GM19395 (cell line): Measurements from ENCODE around the gene RANBP17.
A peak's percentile ranks its signal among the peaks of the same experiment; 100 is the strongest.

ENCODE experiments used
- ATAC-seq: cut with Tn5 transposase; IDR thresholded peaks from one replicate; pipeline ENCODE4 v1.9.1; 2021; ENCODE audit warnings: mild to moderate bottlenecking, moderate library complexity; ENCODE audit not compliant: unreplicated experiment

The RANBP17 gene

GRCh38 chr5:171226096-171226754 lies 364.4 kb downstream of the RANBP17 start:
- ATAC-seq: no peak

DNA sequence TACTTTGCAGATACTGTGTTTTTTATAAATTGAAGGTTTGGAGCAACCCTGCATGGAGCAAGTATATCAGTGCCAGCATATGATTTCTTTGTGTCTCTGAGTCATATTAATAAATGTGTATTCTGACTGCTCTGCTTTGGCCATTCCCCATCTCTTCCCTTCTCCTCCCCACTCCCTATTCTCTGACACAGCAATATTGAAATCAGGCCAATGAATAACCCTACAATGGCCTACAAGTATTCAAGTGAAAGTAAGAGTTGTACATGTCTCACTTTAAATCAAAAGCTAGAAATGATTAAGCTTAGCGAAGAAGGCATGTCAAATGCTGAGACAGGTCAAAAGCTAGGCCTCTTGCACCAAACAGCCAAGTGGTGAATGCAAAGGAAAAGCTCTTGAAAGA lies 365.0 kb downstream of the RANBP17 start:
- ATAC-seq: no peak

DNA sequence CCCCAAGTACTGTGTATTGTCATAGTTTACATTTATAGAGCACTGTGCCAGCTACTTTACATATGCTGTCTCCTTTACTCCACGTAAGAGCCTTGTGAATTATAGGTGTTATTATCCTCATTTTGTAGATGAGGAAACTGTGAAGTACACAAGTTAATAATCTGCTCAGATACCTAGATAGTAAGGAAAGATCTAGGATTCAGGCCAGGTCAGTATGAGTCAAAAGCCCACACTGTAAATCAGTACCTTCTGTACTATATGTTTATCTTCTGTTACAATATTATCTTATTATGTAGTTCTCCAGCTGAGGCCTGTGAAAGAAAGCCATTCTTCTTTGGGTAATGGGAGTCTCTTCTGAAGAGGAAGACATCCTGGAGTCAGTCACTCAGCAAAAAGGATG lies 374.8 kb downstream of the RANBP17 start:
- ATAC-seq: no peak

DNA sequence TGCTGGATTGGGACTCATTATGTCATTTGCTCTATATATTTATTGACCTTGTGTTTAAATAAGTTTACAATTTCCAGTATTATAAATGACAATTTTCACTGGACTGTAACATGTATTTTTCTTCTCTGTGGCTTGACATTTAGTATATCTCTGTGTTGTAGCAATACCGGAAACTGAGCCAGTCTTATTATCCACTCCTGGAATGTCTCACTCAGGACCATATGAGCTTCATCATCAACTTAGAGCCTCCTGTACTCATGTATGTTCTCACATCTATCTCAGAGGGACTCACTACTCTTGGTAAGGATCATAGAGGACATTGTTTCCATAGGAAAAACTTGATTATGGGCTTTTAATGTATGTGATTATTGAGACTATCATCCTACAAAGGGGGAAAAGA lies 380.7 kb downstream of the RANBP17 start:
- no peak for ATAC-seq

DNA sequence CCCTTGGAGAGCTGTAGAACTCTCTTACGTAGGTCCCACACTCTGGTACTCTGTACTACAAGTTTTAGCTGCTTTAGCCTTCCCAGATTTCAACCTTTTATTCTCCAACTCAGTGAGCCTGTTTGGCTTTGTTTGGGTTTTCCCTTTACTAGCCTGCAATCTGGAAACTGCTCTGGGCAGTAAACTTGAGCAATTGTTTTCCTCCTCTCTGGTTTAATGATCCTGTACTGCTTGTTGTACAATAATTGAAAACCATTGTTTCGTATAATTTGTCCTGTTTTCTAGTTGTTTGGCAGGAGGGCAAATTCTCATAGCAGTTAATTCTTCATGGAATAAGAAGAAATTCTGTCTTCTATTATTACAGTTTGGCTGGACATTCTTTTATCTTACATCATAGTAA lies 384.4 kb downstream of the RANBP17 start:
- no peak for ATAC-seq

DNA sequence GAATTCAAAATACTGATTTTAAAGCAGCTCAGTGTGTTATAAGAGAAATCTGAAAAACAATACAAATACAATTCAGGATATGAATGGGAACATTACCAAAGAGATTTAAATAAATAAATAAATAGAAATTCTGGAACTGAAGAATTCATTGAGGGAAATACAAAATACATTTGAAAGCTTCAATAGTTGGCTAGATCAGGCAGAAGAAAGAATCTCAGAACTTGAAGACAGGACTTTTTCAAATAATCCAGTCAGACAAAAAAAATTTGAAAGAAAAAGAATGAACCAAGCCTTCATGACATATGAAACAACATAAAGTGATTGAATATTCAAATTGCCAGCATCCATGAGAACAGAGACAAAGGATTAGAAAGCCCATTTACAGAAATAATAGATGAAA lies 387.6 kb downstream of the RANBP17 start:
- ATAC-seq: no peak

DNA sequence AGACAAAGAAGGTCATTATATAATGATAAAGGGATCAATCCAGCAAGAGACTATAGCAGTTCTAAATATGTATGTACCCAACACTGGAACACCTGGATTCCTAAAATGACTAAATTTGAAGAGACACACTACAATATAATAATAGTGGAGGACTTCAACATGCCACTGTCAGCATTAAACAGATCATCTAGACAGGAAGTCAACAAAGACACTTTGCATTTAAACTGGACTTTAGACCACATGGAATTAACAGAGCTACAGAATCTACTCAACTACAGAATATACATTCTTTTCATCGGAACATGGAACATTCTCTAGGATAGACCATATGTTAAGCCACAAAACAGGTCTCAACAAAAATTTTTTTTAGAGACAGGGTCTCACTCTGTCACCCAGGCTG lies 388.9 kb downstream of the RANBP17 start:
- ATAC-seq: no peak

DNA sequence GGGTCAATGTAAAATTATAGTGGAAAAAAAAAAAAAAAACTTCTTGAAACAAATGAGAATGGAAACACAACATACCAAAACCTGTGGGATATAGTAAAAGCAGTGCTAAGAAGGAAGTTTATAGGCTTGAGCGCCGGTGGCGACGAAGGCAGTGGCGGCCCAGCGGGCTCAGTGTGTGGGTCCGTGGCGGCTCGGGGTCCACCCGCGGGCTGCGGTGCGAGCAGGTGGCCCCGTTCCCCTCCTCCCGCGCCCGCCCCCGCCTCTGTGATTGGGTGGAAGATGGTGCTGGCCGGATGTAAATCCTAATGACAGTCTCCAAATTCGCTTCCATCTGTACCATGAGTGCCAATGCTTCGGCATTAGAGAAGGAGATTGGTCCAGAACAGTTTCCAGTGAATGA lies 389.7 kb downstream of the RANBP17 start:
- ATAC-seq: no peak

GRCh38 chr5:171252674-171253073 lies 390.9 kb downstream of the RANBP17 start:
- ATAC-seq: no peak

DNA sequence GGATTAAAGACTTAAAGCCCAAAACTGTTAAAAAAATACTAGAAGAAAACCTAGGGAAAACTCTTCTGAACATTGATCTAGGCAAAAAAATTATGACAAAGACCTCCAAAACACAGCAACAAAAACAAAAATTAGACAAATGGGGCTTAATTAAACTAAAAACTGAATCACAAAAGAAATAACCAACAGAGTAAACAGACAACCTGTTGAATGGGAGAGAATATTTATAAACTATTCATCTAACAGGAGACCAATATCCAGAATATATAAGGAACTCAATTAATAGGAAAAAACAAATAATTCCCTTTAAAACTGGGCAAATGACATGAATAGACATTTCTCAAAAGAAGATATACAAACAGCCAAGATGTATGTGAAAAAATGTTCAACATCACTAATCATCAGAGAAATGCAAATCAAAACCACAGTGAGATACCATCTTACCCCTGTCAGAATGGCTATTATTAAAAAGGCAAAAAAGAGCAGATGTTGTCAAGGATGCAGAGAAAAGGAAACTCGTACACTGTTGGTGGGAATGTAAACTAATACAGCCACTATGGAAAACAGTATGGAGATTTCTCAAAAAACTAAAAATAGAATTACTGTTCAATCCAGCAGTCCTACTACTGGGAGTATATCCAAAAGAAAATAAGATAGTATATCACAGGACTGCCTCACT lies 397.1 kb downstream of the RANBP17 start:
- no peak for ATAC-seq

DNA sequence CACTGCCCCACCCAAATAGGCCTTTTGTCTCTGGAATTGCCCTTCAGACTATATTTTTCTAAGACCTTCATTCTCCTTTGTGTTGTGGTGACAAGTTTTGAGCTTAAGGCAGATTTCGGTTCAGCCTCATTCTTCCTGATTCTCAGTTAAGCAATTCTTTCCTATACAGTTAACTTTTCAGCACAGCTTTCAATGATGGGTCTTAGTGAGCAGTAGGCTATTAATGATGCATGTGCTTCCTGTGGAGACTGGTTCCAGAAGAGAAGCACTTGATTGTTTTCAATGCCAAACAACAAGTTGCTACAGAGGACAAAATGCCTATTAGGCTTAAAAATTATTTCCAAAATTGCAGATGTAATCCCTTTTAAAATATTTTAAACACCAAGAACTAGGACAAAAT lies 399.5 kb downstream of the RANBP17 start:
- ATAC-seq: no peak

- no peak for ATAC-seq
These were observed 400.1 kb downstream of the RANBP17 start for GRCh38 chr5:171261904-171262303.

GRCh38 chr5:171263181-171263580 lies 401.4 kb downstream of the RANBP17 start:
- no peak for ATAC-seq

DNA sequence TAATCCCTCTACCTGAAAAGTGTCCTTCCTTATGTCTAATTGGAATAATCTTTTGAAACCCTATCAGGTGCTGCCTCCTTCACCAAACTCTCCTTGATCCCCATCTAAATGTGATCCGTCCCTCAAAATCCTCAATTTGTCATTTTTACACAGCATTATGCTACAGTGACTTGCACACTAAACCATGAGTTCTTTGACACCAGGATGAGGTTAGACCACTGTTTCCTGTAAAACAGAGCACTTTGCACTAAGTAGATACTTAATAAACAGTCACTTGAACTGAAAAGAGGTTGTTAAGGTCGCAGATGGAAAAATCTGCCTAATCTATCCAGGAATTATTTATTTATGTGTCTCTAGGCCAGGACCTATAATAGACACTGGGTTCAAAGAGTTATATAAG lies 403.0 kb downstream of the RANBP17 start:
- ATAC-seq: no peak

DNA sequence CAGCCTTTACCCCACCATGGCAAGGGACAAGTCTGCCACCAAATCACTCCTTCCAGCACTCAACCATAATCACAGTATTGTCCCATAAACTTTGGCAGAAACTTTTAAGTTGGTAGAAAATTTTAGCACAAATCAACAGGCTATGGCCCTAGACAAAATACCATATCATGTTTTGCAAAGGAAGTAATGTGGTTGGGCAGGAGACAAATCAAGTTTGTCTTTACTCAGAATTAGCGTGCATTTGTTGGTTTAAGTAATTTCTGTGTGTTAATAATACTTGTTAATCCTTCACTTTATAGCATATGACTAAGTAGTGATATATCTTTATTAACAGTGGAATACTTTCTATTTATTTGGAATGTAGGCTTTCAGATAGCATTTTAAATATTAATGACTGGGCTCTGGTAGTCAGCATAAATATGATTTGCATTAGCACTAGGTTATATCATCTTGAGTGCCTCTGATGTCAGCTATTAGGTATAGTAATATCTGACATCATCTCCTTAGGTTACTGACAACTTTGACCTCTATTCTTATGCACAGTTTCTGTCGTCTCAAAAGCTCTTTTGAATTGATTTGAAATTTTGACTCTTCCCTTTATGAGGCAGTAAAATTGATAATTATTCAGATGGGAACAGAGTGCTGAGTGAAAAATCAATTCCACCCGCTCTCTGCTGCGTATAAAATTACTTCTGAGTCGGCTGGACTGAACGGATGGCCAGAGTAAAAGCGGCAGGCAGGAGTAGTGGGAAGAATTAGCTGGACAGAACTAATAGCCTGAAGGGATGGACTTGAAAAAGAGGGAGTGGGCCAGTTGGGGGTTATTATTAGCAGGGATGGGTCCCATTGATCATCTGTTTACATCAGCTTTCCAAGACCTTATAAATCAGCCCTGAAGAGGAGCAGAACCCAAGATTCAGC lies 407.1 kb downstream of the RANBP17 start:
- ATAC-seq: no peak

GRCh38 chr5:171269717-171270116 lies 407.9 kb downstream of the RANBP17 start:
- ATAC-seq: no peak

DNA sequence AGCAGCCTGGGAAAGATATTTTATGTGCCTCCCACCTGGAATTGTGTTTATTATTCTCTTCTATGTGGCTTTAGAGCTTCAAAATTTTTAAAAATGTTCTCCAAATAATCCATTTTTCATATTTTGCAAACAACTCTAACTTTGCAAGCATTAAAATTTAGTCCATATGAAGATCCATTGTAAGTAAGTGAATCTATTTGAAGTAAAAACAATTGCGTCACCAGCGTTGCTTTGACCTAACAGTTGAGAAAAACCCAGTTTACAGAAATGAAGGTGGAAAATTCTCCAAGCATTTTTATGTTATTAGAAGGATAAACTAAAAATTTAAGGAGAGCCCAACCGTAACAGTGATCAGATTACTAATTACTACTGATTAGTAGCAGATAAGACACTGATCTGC lies 408.3 kb downstream of the RANBP17 start:
- no peak for ATAC-seq

DNA sequence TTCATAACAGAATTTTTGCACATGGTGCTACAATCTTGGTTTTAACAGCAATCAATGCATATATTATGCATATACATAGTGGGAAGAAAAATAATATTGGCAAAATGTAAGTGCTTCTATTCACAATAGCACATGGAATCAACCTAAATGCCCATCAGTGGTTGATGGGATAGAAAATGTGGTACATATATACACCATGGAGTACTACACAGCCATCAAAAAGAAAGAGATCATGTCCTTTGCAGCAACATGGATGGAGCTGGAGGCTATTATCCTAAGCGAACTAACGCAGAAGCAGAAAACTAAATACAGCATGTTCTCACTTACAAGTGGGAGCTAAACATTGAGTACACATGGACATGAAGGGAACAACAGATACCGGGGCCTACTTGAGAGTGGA lies 410.0 kb downstream of the RANBP17 start:
- ATAC-seq: no peak

- ATAC-seq: peak; percentile 57
These were observed 411.5 kb downstream of the RANBP17 start for GRCh38 chr5:171272996-171273970.

DNA sequence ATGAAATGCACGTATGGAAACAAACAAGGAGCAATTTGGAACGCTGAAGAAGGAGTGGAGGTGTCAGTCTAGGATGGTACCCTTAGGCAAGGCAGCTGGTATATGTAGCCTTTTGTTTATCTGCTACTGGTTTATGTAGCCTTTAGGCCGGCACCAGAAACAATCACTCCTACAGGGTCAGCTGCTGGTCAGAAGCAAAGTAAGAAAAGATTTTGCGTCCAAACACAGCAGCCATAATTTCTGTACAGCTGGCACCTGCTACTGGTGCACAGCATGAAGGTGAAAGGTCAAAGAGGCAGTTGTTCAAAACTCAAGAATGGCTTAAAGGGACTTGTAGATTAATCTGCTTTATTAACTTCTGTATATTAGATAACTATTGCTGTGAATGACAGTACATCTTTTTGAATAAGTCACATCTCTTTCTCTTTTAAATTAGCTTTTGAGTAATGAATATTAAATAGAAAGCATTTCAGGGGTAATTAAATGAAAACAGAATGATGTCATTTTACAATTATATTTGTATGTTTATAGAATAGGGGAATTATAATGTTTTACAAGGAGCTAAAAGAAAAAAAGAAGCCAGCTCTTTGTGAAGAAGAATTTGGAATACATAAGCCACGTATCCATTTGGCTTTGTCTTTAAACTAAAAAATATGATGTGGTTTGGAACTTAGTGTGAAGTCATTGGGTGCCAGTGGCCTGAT lies 414.2 kb downstream of the RANBP17 start:
- no peak for ATAC-seq
